Retinal pigment epithelial cell (primary cell): ENCODE data around the gene IST1.

Source experiments
- DNase-seq: peaks from one replicate; pipeline ENCODE4 v3.0.0-alpha.2; 2010; ENCODE audit warnings: low read depth
- H3K4me3 ChIP-seq: 2 replicates; pipeline ENCODE4 v1.5.1; 2011; ENCODE audit warnings: mild to moderate bottlenecking, low read length, control low read depth, moderate library complexity
- TF ChIP-seq, protein P1 (sequence below): conservative IDR thresholded peaks from 2 replicates; pipeline ENCODE4 v1.5.1; 2011; ENCODE audit warnings: low read depth, low read length, control low read depth, inconsistent platforms

IST1 gene

DNA sequence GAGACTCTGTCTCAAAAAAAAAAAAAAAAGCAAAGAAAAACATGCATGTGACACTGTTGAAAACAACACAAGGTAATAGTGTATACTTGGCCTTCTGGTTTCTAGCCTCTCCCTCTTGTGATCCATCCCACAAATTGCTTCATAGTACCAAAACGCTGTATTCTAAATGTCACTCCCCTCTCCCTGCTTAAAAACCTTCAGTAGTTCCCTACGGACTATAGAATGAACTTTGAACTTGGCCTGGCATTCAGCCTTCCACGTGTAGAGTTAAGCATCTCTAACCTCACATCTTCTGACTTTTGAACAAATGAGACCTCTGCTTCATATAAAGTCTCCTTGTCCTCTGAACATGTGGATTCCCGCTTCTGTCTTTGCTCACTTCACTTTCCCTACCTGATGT, 16.4 kb upstream of the IST1 start:
- DNase-seq, result no peak
- TF ChIP-seq, protein P1, sequence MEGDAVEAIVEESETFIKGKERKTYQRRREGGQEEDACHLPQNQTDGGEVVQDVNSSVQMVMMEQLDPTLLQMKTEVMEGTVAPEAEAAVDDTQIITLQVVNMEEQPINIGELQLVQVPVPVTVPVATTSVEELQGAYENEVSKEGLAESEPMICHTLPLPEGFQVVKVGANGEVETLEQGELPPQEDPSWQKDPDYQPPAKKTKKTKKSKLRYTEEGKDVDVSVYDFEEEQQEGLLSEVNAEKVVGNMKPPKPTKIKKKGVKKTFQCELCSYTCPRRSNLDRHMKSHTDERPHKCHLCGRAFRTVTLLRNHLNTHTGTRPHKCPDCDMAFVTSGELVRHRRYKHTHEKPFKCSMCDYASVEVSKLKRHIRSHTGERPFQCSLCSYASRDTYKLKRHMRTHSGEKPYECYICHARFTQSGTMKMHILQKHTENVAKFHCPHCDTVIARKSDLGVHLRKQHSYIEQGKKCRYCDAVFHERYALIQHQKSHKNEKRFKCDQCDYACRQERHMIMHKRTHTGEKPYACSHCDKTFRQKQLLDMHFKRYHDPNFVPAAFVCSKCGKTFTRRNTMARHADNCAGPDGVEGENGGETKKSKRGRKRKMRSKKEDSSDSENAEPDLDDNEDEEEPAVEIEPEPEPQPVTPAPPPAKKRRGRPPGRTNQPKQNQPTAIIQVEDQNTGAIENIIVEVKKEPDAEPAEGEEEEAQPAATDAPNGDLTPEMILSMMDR, result no peak
- no peak overlapping the region for H3K4me3 ChIP-seq

DNA sequence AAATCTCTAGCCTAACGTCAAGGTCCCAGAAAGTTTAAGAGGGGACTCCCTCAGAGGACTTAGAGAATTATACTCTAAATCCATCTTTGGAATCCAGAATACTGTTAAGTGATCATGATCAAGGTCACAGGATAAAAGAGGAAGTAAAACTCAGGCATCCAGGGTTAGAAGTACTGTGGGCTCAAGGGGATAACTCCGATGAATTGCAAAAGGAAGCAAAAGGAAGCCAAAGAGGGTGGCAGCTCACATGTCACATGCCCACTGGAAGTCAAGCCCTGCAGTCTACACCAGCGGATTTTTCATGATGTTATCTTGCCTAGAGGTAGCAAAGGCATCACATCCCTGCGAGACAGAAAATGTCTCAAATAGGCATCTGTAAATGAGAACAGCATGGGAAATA, 15.2 kb upstream of the IST1 start:
- DNase-seq, result no peak
- TF ChIP-seq, protein P1, result no peak
- no peak overlapping the region for H3K4me3 ChIP-seq

DNA sequence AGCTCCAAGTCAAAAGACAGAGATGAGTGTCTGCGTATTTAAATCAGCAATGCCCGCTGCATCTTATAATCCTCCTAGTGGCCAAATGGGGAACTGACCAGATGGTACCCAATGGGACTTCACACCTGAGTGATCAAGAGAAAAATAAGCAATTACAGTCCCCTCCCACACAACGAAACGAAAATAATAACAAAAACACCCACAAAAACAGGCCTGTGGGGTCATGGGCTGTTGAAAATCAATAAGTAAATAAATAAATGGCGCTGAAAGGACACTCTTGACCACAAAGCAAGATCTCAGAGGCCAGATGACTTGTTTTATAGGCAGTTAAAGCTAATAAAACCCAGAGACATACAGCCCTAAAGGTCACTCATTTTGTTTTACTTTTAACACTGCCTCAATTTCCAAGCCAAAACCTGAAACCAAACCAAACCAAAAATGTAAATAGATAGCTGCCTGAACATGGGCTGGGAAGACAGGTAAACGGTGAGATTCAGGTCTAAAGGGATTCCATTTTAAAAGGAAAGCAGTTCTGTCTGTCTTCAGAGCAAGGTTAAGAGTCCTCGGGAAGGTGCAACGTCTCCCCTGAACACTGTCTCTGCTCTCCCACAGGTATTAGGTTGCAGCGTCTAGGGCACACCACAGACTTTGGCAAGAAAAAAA, 12.7 kb upstream of the IST1 start:
- H3K4me3 ChIP-seq, result peak overlapping the region; percentile 81
- TF ChIP-seq, protein P1, result peak; percentile 93
- peak; percentile 36 for DNase-seq

DNA sequence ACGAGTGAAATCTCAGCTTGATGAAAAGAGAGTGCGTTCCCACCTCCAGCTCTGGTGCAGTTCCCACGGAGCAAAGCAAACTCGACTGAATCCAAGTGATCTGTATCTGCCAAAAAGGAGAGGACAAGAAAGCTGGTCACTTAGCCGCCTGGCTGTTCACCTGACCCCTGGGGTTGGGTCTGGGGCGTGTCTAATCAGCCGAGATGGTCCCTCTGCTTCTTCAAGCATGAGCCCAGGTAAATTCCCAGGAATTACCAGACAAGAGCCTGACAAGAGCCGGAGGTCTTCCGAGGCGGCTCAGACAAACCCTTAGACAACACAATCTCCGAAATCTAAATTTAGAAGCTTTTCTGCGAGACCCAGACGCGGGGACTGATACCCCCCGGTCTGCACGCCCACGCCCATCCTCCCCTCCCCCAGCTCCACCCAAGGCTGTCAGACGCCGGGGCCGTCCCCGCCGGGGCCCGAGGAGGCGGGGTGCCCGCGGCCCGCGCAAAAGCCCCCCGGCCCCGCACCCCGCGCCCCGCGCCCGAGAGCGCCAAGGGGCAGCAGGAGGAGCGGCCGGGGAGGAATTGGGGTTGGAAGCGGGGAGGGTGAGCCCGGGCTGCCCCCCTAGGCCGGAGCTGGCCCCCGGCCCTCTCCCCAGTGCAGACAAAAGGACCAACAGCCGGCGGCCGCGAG, 12.0 kb upstream of the IST1 start:
- TF ChIP-seq, protein P1, result no peak
- H3K4me3 ChIP-seq, result peak overlapping the region; percentile 81
- no peak for DNase-seq

DNA sequence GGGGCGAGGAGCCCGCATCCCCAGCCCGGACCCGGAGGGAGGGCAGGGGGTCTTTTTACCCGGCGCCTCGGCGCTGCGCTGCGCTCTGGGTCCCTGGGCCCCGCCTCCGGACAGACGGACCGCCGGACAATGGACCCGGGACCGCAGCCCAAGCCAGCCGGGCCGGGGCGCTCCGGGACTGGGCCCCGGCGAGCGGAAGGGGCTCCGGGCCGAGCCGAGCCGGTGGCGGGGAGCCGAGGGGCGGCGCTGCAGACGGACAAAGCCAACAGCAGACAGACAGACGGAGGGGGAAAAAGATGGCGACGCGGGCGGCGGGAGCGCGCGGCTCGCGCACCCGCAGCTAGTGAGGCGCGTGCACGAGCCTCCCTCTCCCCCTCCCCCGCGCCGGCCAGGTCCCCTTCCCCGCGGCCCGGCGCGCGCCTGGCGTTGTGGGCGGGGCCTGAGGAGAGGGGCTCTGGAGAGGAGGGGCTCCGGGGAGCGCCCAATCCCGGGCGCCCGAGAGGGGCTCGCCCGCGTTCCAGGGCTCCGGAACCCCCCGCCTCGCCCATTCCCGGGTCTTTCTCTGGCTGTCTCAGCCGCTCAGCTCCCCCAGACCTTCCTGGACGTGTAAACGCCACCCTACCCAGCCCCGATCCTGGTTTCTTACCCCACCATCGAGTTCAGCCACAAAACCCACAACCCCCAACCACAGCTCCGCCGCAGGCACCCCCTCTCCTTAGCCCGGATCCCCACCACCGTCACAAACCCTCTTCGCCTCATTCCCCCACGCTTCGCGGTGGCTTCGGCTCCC, 11.3 kb upstream of the IST1 start, which contains the start of gene ZNF821:
ZNF821 (minus strand) TSS at position 334 of the 790 bp plus-strand sequence. CDS start 4,236 bp downstream, outside the sequence.
- DNase-seq, result no peak
- H3K4me3 ChIP-seq, result peak within 1 kb of the TSS; percentile 81
- TF ChIP-seq, protein P1, result peak; percentile 39

DNA sequence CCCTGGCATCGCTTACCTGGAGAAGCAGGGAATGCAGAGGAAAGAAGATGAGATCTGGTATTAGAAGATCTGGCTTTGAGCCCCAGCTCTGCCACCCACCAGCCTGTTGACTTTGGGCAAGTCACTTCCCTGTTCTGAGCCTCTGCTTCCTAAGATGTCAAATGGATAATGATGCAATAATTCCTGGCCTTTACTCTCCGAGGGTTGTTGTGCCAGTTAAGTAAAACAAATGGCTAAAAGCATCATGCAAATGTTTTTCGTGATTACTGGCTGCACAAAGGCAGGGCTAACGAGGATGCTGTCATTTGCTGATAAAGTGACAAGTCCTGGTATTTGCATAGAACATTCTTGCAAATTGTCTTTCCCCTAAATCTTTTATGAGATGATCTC, 10.1 kb upstream of the IST1 start:
- DNase-seq, result no peak
- TF ChIP-seq, protein P1, result no peak
- H3K4me3 ChIP-seq, result no peak overlapping the region
